IPS DF 19.7 (cell line): Measurements from ENCODE around the gene CMTM8.
"Not testable (repeated sequence)": the region's sequence is repeated elsewhere in the genome, so short reads cannot be mapped to it uniquely, and the experiment has no call there.

ENCODE experiments used
- DNase-seq: peaks from one replicate; pipeline ENCODE4 v3.0.0-alpha.2; 2013; ENCODE audit warnings: low read depth, low spot score

CMTM8 gene

GRCh38 chr3:32375596-32375930, 137.1 kb downstream of the CMTM8 start:
- DNase-seq: no peak

- no peak for DNase-seq
These were observed 137.6 kb downstream of the CMTM8 start for GRCh38 chr3:32376115-32376514.

GRCh38 chr3:32379831-32380500, 141.5 kb downstream of the CMTM8 start:
- DNase-seq: no peak

GRCh38 chr3:32381922-32382321, 143.4 kb downstream of the CMTM8 start:
- no peak for DNase-seq

- no peak for DNase-seq
These were observed 144.7 kb downstream of the CMTM8 start for GRCh38 chr3:32383136-32383711.

- no peak for DNase-seq
These were observed 146.5 kb downstream of the CMTM8 start for GRCh38 chr3:32384938-32385337.

- no peak for DNase-seq
These were observed 149.0 kb downstream of the CMTM8 start for GRCh38 chr3:32387512-32387911.

GRCh38 chr3:32389577-32389976, 151.1 kb downstream of the CMTM8 start:
- not testable (repeated sequence) for DNase-seq

- DNase-seq: no peak
These were observed 153.4 kb downstream of the CMTM8 start, which contains the start of gene CMTM7 for GRCh38 chr3:32391643-32392535. CMTM7 (plus strand) TSS chr3:32391853; CDS start chr3:32391907, 54 bp downstream.

GRCh38 chr3:32392536-32393302, 154.2 kb downstream of the CMTM8 start:
- no peak for DNase-seq

- no peak for DNase-seq
These were observed 157.0 kb downstream of the CMTM8 start for GRCh38 chr3:32395496-32395895.

- DNase-seq: no peak
These were observed 159.5 kb downstream of the CMTM8 start for GRCh38 chr3:32397941-32398340.

- DNase-seq: no peak
These were observed 160.1 kb downstream of the CMTM8 start for GRCh38 chr3:32398531-32398930.

GRCh38 chr3:32399030-32399620, 160.6 kb downstream of the CMTM8 start:
- DNase-seq: no peak

- no peak for DNase-seq
These were observed 162.6 kb downstream of the CMTM8 start for GRCh38 chr3:32401126-32401525.

- DNase-seq: no peak
These were observed 163.1 kb downstream of the CMTM8 start for GRCh38 chr3:32401556-32402081.

- DNase-seq: no peak
These were observed 165.2 kb downstream of the CMTM8 start for GRCh38 chr3:32403663-32404062.

- DNase-seq: no peak
These were observed 166.2 kb downstream of the CMTM8 start for GRCh38 chr3:32404714-32405113.

GRCh38 chr3:32405155-32405554, 166.7 kb downstream of the CMTM8 start:
- DNase-seq: no peak

GRCh38 chr3:32405711-32406323, 167.3 kb downstream of the CMTM8 start:
- no peak for DNase-seq
